Esophagus muscularis mucosa (tissue), 4 donors: ENCODE data around the gene TMEM202.

Experiments used
- EP300 ChIP-seq: sonication (generic); formaldehyde crosslinking; IDR thresholded peaks from one replicate; pipeline ENCODE4 v1.6.1; 2017; ENCODE audit warnings: antibody characterized with exemption
- POLR2A ChIP-seq: fragments of 450-650 bp; IDR thresholded peaks from one replicate; pipeline ENCODE4 v1.6.1; 2017; ENCODE audit warnings: antibody characterized with exemption, moderate library complexity, mild to moderate bottlenecking, low read depth
- POLR2AphosphoS5 ChIP-seq, 2 donors: sonication (generic); formaldehyde crosslinking; IDR thresholded peaks; one replicate each; pipeline ENCODE4 v1.6.1; 2017; ENCODE audit warnings: antibody characterized with exemption in 2 of 2
- TF ChIP-seq, protein P1 (sequence below), 3 experiments: fragments of 200-600 bp in 2 of 3; fragments of 450-650 bp in 1 of 3; sonication (generic) in 2 of 3; IDR thresholded peaks; one replicate each; pipeline ENCODE4 v1.5.1; 2017 to 2019; ENCODE audit warnings: antibody characterized with exemption in 3 of 3, mild to moderate bottlenecking in 2 of 3, moderate library complexity in 1 of 3

- TF ChIP-seq POLR2A, result no peak
- TF ChIP-seq, protein P1, sequence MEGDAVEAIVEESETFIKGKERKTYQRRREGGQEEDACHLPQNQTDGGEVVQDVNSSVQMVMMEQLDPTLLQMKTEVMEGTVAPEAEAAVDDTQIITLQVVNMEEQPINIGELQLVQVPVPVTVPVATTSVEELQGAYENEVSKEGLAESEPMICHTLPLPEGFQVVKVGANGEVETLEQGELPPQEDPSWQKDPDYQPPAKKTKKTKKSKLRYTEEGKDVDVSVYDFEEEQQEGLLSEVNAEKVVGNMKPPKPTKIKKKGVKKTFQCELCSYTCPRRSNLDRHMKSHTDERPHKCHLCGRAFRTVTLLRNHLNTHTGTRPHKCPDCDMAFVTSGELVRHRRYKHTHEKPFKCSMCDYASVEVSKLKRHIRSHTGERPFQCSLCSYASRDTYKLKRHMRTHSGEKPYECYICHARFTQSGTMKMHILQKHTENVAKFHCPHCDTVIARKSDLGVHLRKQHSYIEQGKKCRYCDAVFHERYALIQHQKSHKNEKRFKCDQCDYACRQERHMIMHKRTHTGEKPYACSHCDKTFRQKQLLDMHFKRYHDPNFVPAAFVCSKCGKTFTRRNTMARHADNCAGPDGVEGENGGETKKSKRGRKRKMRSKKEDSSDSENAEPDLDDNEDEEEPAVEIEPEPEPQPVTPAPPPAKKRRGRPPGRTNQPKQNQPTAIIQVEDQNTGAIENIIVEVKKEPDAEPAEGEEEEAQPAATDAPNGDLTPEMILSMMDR (IDR thresholded peaks at IDR 0.05), result no peak
- no peak for TF ChIP-seq EP300
- no peak for TF ChIP-seq POLR2AphosphoS5 (IDR thresholded peaks at IDR 0.05)
These were observed 6.3 kb downstream of the TMEM202 start for GRCh38 chr15:72404356-72404755.
